Neural cell (in vitro differentiated cells): ENCODE data around the gene C2CD2. TPM values are rescaled to one million over a fixed set of nuclear protein-coding genes. Genes with fewer than 3 reads are reported as not detected.

Source experiments
- H2AFZ ChIP-seq: fragments of 200-600, 300-800 bp; sonication (generic), shearing (Covaris generic); 2 replicates; pipeline ENCODE4 v1.6.0; 2014; ENCODE audit warnings: low read depth, mild to moderate bottlenecking, antibody characterized with exemption, low read length, moderate library complexity
- H3F3A ChIP-seq: fragments of 200-600 bp; shearing (Covaris generic); 2 replicates; pipeline ENCODE4 v1.6.1; 2016; ENCODE audit warnings: mild to moderate bottlenecking, moderate library complexity, mixed read lengths, antibody characterized with exemption, low read length; ENCODE audit not compliant: insufficient read depth, poor library complexity, severe bottlenecking
- H3K27ac ChIP-seq: fragments of 200-600, 300-800 bp; sonication (generic), shearing (Covaris generic); 2 replicates; pipeline ENCODE4 v1.5.1; 2014; ENCODE audit warnings: mild to moderate bottlenecking, low read length, moderate library complexity
- H3K27me3 ChIP-seq: fragments of 300-800, 200-600 bp; sonication (generic), shearing (Covaris generic); 2 replicates; pipeline ENCODE4 v1.6.0; 2014; ENCODE audit warnings: mild to moderate bottlenecking, low read depth, low read length, moderate library complexity; ENCODE audit not compliant: insufficient read depth
- H3K36me3 ChIP-seq: fragments of 300-800, 200-600 bp; sonication (generic), shearing (Covaris generic); 2 replicates; pipeline ENCODE4 v1.5.1; 2014; ENCODE audit warnings: mild to moderate bottlenecking, antibody characterized with exemption, low read length, moderate library complexity; ENCODE audit not compliant: insufficient read depth
- H3K4me2 ChIP-seq: fragments of 300-800, 200-600 bp; sonication (generic), shearing (Covaris generic); 2 replicates; pipeline ENCODE4 v1.6.0; 2014; ENCODE audit warnings: mild to moderate bottlenecking, low read length
- H3K4me3 ChIP-seq: fragments of 300-800, 200-600 bp; sonication (generic), shearing (Covaris generic); 2 replicates; pipeline ENCODE4 v1.5.1; 2014; ENCODE audit warnings: mild to moderate bottlenecking, low read length, moderate library complexity
- H3K79me2 ChIP-seq: fragments of 200-600 bp; shearing (Covaris generic); replicated peaks from 2 replicates; pipeline ENCODE4 v1.6.0; 2014; ENCODE audit warnings: mild to moderate bottlenecking, low read length, moderate library complexity; ENCODE audit not compliant: insufficient read depth
- H3K9ac ChIP-seq: fragments of 300-800, 200-600 bp; sonication (generic), shearing (Covaris generic); 2 replicates; pipeline ENCODE4 v1.6.1; 2016; ENCODE audit warnings: mild to moderate bottlenecking, low read length, mixed read lengths
- H3K9me2 ChIP-seq: fragments of 200-600 bp; shearing (Covaris generic); 2 replicates; pipeline ENCODE4 v1.6.1; 2016; ENCODE audit warnings: mild to moderate bottlenecking, low read length, mixed read lengths; ENCODE audit not compliant: insufficient read depth
- H3K9me3 ChIP-seq: fragments of 200-600, 300-800 bp; sonication (generic), shearing (Covaris generic); 2 replicates; pipeline ENCODE4 v1.6.1; 2016; ENCODE audit warnings: mild to moderate bottlenecking, mixed run types, low read length, moderate library complexity, mixed read lengths
- H4K20me1 ChIP-seq: fragments of 200-600 bp; shearing (Covaris generic); 2 replicates; pipeline ENCODE4 v1.6.1; 2016; ENCODE audit warnings: mild to moderate bottlenecking, mixed run types; ENCODE audit not compliant: insufficient read depth
- EP300 ChIP-seq: fragments of 450-650 bp; conservative IDR thresholded peaks from 2 replicates; pipeline ENCODE4 v1.6.1; 2014; ENCODE audit warnings: antibody characterized with exemption, mild to moderate bottlenecking, moderate library complexity; ENCODE audit not compliant: poor library complexity, severe bottlenecking
- EZH2 ChIP-seq: fragments of 200-600, 300-800 bp; shearing (Covaris generic), sonication (generic); IDR thresholded peaks from 2 replicates; pipeline ENCODE4 v1.6.1; 2014; ENCODE audit warnings: antibody characterized with exemption, low read length, borderline replicate concordance, mild to moderate bottlenecking; ENCODE audit not compliant: insufficient read depth, poor library complexity, severe bottlenecking
- MXI1 ChIP-seq: fragments of 450-650 bp; conservative IDR thresholded peaks from 2 replicates; pipeline ENCODE4 v1.6.1; 2014; ENCODE audit warnings: antibody characterized with exemption, mild to moderate bottlenecking; ENCODE audit not compliant: poor library complexity, severe bottlenecking
- POLR2AphosphoS5 ChIP-seq: IDR thresholded peaks from 2 replicates; pipeline ENCODE4 v1.6.1; 2012
- RAD21 ChIP-seq: fragments of 450-650 bp; conservative IDR thresholded peaks from 2 replicates; pipeline ENCODE4 v1.6.1; 2014; ENCODE audit warnings: antibody characterized with exemption, mild to moderate bottlenecking, moderate library complexity
- SMC3 ChIP-seq: fragments of 450-650 bp; conservative IDR thresholded peaks from 2 replicates; pipeline ENCODE4 v1.6.1; 2014; ENCODE audit warnings: antibody characterized with exemption, mild to moderate bottlenecking, moderate library complexity; ENCODE audit not compliant: poor library complexity
- TAF1 ChIP-seq: IDR thresholded peaks from 2 replicates; pipeline ENCODE4 v1.6.1; 2012; ENCODE audit warnings: low read depth
- polyA plus RNA-seq: library from polyadenylated mRNA; depleted of rRNA; stranded (reverse); fragments of >200 nt; gene quantifications from 2 replicates; pipeline ENCODE4 v1.2.3, GENCODE V29; 2014
- TF ChIP-seq, protein P1 (sequence below): fragments of 450-650 bp; IDR thresholded peaks from 2 replicates; pipeline ENCODE4 v1.5.1; 2014; ENCODE audit warnings: antibody characterized with exemption, mild to moderate bottlenecking, moderate library complexity; ENCODE audit not compliant: poor library complexity, severe bottlenecking
- TF ChIP-seq, protein P2 (sequence below): IDR thresholded peaks from 2 replicates; pipeline ENCODE4 v1.6.1; 2012; ENCODE audit warnings: borderline replicate concordance

The C2CD2 gene
- polyA plus RNA-seq, 1 donor from 2014 or later: 0.88 TPM

DNA sequence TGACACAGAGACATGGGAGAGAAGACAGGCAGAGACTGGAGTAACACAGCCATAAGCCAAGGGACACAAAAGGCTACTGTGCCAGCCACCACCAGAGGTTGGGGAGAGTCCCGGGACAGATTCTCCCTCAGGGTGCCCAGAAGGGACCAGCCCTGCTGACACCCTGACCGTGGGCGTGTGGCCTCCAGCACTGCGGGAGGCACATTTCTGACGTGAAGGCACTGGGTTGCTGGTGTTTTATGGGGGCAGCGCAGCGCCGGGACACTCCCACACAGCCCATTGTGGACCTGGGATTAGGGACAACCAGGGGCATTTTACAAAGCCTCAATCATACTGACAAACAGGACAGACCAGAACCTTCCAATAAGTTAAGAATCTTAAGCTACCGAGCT is 100.9 kb downstream of the C2CD2 start:
- no peaks in the 10 kb centered on the region for H3K9me3 ChIP-seq
- H2AFZ ChIP-seq: no peak overlapping the region
- no peaks in the 10 kb centered on the region for H3K9me2 ChIP-seq
- H4K20me1 ChIP-seq: no peaks in the 10 kb centered on the region
- TF ChIP-seq SMC3 (no peak), MXI1 (no peak), TAF1 (no peak), EZH2 (no peak), POLR2AphosphoS5 (no peak), RAD21 (no peak), EP300 (no peak)
- TF ChIP-seq, protein P1, sequence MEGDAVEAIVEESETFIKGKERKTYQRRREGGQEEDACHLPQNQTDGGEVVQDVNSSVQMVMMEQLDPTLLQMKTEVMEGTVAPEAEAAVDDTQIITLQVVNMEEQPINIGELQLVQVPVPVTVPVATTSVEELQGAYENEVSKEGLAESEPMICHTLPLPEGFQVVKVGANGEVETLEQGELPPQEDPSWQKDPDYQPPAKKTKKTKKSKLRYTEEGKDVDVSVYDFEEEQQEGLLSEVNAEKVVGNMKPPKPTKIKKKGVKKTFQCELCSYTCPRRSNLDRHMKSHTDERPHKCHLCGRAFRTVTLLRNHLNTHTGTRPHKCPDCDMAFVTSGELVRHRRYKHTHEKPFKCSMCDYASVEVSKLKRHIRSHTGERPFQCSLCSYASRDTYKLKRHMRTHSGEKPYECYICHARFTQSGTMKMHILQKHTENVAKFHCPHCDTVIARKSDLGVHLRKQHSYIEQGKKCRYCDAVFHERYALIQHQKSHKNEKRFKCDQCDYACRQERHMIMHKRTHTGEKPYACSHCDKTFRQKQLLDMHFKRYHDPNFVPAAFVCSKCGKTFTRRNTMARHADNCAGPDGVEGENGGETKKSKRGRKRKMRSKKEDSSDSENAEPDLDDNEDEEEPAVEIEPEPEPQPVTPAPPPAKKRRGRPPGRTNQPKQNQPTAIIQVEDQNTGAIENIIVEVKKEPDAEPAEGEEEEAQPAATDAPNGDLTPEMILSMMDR: no peak
- TF ChIP-seq, protein P2, sequence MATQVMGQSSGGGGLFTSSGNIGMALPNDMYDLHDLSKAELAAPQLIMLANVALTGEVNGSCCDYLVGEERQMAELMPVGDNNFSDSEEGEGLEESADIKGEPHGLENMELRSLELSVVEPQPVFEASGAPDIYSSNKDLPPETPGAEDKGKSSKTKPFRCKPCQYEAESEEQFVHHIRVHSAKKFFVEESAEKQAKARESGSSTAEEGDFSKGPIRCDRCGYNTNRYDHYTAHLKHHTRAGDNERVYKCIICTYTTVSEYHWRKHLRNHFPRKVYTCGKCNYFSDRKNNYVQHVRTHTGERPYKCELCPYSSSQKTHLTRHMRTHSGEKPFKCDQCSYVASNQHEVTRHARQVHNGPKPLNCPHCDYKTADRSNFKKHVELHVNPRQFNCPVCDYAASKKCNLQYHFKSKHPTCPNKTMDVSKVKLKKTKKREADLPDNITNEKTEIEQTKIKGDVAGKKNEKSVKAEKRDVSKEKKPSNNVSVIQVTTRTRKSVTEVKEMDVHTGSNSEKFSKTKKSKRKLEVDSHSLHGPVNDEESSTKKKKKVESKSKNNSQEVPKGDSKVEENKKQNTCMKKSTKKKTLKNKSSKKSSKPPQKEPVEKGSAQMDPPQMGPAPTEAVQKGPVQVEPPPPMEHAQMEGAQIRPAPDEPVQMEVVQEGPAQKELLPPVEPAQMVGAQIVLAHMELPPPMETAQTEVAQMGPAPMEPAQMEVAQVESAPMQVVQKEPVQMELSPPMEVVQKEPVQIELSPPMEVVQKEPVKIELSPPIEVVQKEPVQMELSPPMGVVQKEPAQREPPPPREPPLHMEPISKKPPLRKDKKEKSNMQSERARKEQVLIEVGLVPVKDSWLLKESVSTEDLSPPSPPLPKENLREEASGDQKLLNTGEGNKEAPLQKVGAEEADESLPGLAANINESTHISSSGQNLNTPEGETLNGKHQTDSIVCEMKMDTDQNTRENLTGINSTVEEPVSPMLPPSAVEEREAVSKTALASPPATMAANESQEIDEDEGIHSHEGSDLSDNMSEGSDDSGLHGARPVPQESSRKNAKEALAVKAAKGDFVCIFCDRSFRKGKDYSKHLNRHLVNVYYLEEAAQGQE: no peak
- no peak overlapping the region for H3K4me3 ChIP-seq
- H3K27ac ChIP-seq: no peak overlapping the region
- H3K9ac ChIP-seq: no peak overlapping the region
- no peaks in the 10 kb centered on the region for H3K36me3 ChIP-seq
- no peaks in the 10 kb centered on the region for H3K79me2 ChIP-seq
- H3F3A ChIP-seq: no peaks in the 10 kb centered on the region
- no peaks in the 10 kb centered on the region for H3K27me3 ChIP-seq
- H3K4me2 ChIP-seq: no peak overlapping the region

DNA sequence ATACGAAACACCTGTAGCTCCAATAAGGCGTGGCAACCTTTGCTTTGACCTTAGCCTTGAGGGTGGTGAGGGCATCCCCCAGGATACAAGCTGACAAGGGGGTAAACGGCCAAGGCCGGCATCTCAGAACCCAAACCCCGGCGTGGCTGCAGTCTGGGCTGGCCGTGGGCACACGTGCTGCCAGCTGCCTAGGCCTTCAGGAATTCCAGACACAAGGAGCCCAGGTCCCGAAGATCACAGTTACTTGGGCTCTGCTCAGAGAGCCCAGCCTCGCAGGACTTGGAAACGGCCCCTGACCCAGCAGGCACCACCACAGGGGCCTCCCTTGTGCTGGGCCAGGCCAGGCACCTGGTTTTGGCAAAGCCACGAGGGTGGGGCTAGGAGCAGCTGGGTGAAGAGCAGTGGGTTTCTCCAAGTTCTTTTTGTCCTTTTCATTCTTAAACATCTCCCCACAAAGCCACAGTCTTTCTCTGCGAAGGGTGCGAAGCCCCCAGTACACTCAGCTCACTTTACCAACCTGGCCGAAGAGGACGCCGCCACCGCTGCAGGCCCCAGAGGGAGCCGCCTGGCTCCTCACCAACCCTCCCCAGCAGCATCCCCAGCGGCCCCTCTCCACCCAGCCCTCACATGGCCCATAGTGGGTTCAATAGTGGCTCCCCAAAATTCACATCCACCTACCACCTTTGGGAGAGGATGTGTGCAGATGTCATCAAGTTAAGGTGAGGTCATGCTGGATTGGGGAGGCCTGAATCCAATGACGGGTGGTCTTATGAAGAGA is 101.5 kb downstream of the C2CD2 start:
- no peak overlapping the region for H2AFZ ChIP-seq
- no peak overlapping the region for H3K4me2 ChIP-seq
- no peaks in the 10 kb centered on the region for H3K27me3 ChIP-seq
- H4K20me1 ChIP-seq: no peaks in the 10 kb centered on the region
- H3F3A ChIP-seq: no peaks in the 10 kb centered on the region
- H3K79me2 ChIP-seq: no peaks in the 10 kb centered on the region
- no peaks in the 10 kb centered on the region for H3K9me3 ChIP-seq
- no peak for TF ChIP-seq EZH2
- no peak for TF ChIP-seq MXI1
- TF ChIP-seq RAD21: no peak
- TF ChIP-seq, protein P1: no peak
- TF ChIP-seq TAF1: no peak
- TF ChIP-seq SMC3: no peak
- TF ChIP-seq POLR2AphosphoS5: no peak
- TF ChIP-seq, protein P2: no peak
- TF ChIP-seq EP300: no peak
- no peak overlapping the region for H3K4me3 ChIP-seq
- H3K9me2 ChIP-seq: no peaks in the 10 kb centered on the region
- H3K36me3 ChIP-seq: no peaks in the 10 kb centered on the region
- H3K27ac ChIP-seq: no peak overlapping the region
- no peak overlapping the region for H3K9ac ChIP-seq
